K562 (cell line): ENCODE data around the gene CABP5. TPM values are rescaled to one million over a fixed set of nuclear protein-coding genes. Genes with fewer than 3 reads are reported as not detected.

Experiments
- ATAC-seq: fragments of 200-7000 bp; cut with Tn5 transposase; 3 replicates; pipeline ENCODE4 v1.9.1; 2020; ENCODE audit warnings: moderate library complexity
- BruUV-seq: library from RNA; stranded (reverse); fragments of 400-500 nt; replicated peaks from 2 replicates; lab custom pipeline; 2021; lab: Mats Ljungman, UMichigan
- CTCF ChIA-PET: fragments of 300-600 bp; formaldehyde crosslinking; extraction: SDS; loops from one replicate; lab custom pipeline; 2021; ENCODE audit warnings: low intra/inter-chr PET ratio; lab: Yijun Ruan, JAX
- POLR2A ChIA-PET: fragments of 300-600, 350-650 bp; sonication (Branson Sonifier 250); formaldehyde crosslinking; extraction: SDS; loops from one replicate; lab custom pipeline; 2021; ENCODE audit warnings: antibody characterized with exemption, inconsistent platforms; lab: Yijun Ruan, JAX
- DNase-seq, 4 experiments: peaks; one replicate each; pipeline versions ENCODE4 v3.0.0 to v3.0.0-alpha.2; 2011 to 2018; ENCODE audit warnings: low spot score in 3 of 4, mixed read lengths in 3 of 4; ENCODE audit errors: extremely low read depth in 1 of 4
- FAIRE-seq: peaks from 2 replicates; lab custom pipeline; 2011; peaks lifted over from hg19 to GRCh38; lab: Jason Lieb, UNC
- H2AFZ ChIP-seq: 2 replicates; pipeline ENCODE4 v1.6.0; 2011; ENCODE audit warnings: low read depth, low read length, control low read depth, inconsistent platforms
- H3K27ac ChIP-seq: fragments of 200-600 bp; 3 replicates; pipeline ENCODE4 v1.8.0; 2011; ENCODE audit warnings: low read depth, mild to moderate bottlenecking, control low read depth, inconsistent platforms, low read length, moderate library complexity, mixed read lengths; ENCODE audit errors: extremely low read depth
- H3K27me3 ChIP-seq, 2 experiments: fragments of 300-600 bp in 1 of 2; 2 replicates in 1 of 2; 3 replicates in 1 of 2; pipeline versions ENCODE4 v1.6.0 to v1.8.0; 2011; ENCODE audit warnings: inconsistent platforms in 2 of 2, low read length in 2 of 2, mild to moderate bottlenecking in 1 of 2, mixed read lengths in 1 of 2, moderate library complexity in 1 of 2; ENCODE audit not compliant: control insufficient read depth in 2 of 2, insufficient read depth in 2 of 2
- H3K36me3 ChIP-seq: fragments of 300-600 bp; 3 replicates; pipeline ENCODE4 v1.8.0; 2011; ENCODE audit warnings: mild to moderate bottlenecking, low read length, inconsistent platforms; ENCODE audit not compliant: control insufficient read depth, insufficient read depth
- H3K4me1 ChIP-seq, 2 experiments: fragments of 200-600 bp in 1 of 2; replicated peaks in 1 of 2; 2 replicates in 1 of 2; 3 replicates in 1 of 2; pipeline versions ENCODE4 v1.5.1 to v1.8.0; 2011; ENCODE audit warnings: inconsistent platforms in 2 of 2, low read length in 2 of 2, mild to moderate bottlenecking in 1 of 2, mixed read lengths in 1 of 2, moderate library complexity in 1 of 2; ENCODE audit not compliant: control insufficient read depth in 2 of 2, insufficient read depth in 2 of 2
- H3K4me2 ChIP-seq: 2 replicates; pipeline ENCODE4 v1.6.1; 2011; ENCODE audit warnings: low read length, control low read depth, inconsistent platforms, mixed read lengths; ENCODE audit not compliant: insufficient read depth
- H3K4me3 ChIP-seq: fragments of 200-600 bp; sonication (generic), shearing (Covaris generic); 2 replicates; pipeline ENCODE4 v1.5.1; 2016; ENCODE audit warnings: control low read depth, inconsistent platforms
- H3K79me2 ChIP-seq: fragments of 200-600 bp; 3 replicates; pipeline ENCODE4 v1.8.0; 2011; ENCODE audit warnings: low read length, inconsistent platforms; ENCODE audit not compliant: control insufficient read depth, insufficient read depth
- H3K9ac ChIP-seq, 2 experiments: 2 replicates each; pipeline versions ENCODE4 v1.6.0 to v1.6.1; 2011; ENCODE audit warnings: low read depth in 2 of 2, low read length in 2 of 2, control low read depth in 1 of 2, inconsistent platforms in 1 of 2, mild to moderate bottlenecking in 1 of 2, mixed read lengths in 1 of 2; ENCODE audit not compliant: insufficient read depth in 1 of 2
- H3K9me1 ChIP-seq: one replicate; pipeline ENCODE4 v1.6.0; 2011; ENCODE audit warnings: inconsistent platforms, mild to moderate bottlenecking, low read length, moderate library complexity; ENCODE audit not compliant: control insufficient read depth, insufficient read depth
- H3K9me3 ChIP-seq: replicated peaks from 2 replicates; pipeline ENCODE4 v1.5.1; 2011; ENCODE audit warnings: low read depth, low read length, inconsistent platforms; ENCODE audit not compliant: control insufficient read depth, insufficient read depth
- H4K20me1 ChIP-seq: replicated peaks from 2 replicates; pipeline ENCODE4 v1.6.1; 2011; ENCODE audit warnings: low read length, inconsistent platforms, mixed read lengths; ENCODE audit not compliant: control insufficient read depth, insufficient read depth
- JUND ChIP-seq, 2 experiments: IDR thresholded peaks; 2 replicates in 1 of 2; 3 replicates in 1 of 2; pipeline ENCODE4 v1.6.1; 2011; ENCODE audit warnings: borderline replicate concordance in 2 of 2, low read depth in 2 of 2, low read length in 2 of 2, improper control_type of control experiment in 1 of 2, missing biosample characterization in 1 of 2, missing genetic modification characterization in 1 of 2, missing genetic modification reagents in 1 of 2
- MEIS2 ChIP-seq: fragments of 450-650 bp; IDR thresholded peaks from 2 replicates; pipeline ENCODE4 v1.6.1; 2014; ENCODE audit warnings: mild to moderate bottlenecking; ENCODE audit not compliant: partially characterized antibody
- RBM14 ChIP-seq: fragments of 200-400 bp; formaldehyde crosslinking; IDR thresholded peaks from 2 replicates; pipeline ENCODE4 v1.6.1; 2018; ENCODE audit warnings: low read depth, mild to moderate bottlenecking, low read length, moderate library complexity, borderline replicate concordance; ENCODE audit not compliant: insufficient read depth
- WGBS: fragments of 100-300 bp; shearing (Covaris generic); methylation state at CpG from one replicate; pipeline ENCODE4 v1.1.6; 2016; ENCODE audit warnings: low coverage, mixed read lengths; ENCODE audit not compliant: insufficient coverage; ENCODE audit errors: missing lambda C conversion rate; 5-methylcytosine and 5-hydroxymethylcytosine counted together
- in situ Hi-C: fragments of 300-500 bp; cut with MboI; formaldehyde crosslinking; loops from 4 replicates; pipeline ENCODE4 v1.15.0; 2018; ENCODE audit warnings: inconsistent platforms, mixed read lengths
- intact Hi-C: fragments of 100-400 bp; cut with micrococcal nuclease; formaldehyde crosslinking; loops from 2 replicates; pipeline ENCODE4 v1.14.2; 2022
- polyA plus RNA-seq, 8 experiments: library from polyadenylated mRNA; depleted of rRNA in 4 of 8; stranded (reverse) in 5 of 8; unstranded in 3 of 8; fragments of >200 nt; fragmentation: Nextera tagmentation in 2 of 8; fragmentation: Illumina TruSeq in 1 of 8; extraction: Ambion mirVana in 2 of 8; extraction: Trizol in 1 of 8; gene quantifications; 2 replicates each; pipeline versions ENCODE4 v1.2.1 to v1.2.3, GENCODE V29; 2011 to 2014; ENCODE audit warnings: inconsistent platforms in 1 of 8, missing spikeins in 1 of 8
- total RNA-seq, 7 experiments: library from RNA; depleted of rRNA in 6 of 7; stranded (reverse); fragments of >200 nt in 6 of 7; fragmentation: Illumina TruSeq in 2 of 7; extraction: Trizol in 2 of 7; gene quantifications; 2 replicates each; pipeline versions ENCODE4 v1.2.1 to v1.2.3, GENCODE V29; 2011 to 2021; ENCODE audit warnings: low replicate concordance in 1 of 7
- TF ChIP-seq, protein P1 (sequence below): fragments of 450-650 bp; IDR thresholded peaks from 2 replicates; pipeline ENCODE4 v1.6.1; 2016
- TF ChIP-seq, protein P2 (sequence below): fragments of 450-650 bp; IDR thresholded peaks from 2 replicates; pipeline ENCODE4 v1.6.1; 2016; ENCODE audit warnings: low read depth
- TF ChIP-seq, protein P3 (sequence below): sonication (generic); formaldehyde crosslinking; IDR thresholded peaks from 2 replicates; pipeline ENCODE4 v1.8.1; 2023; ENCODE audit warnings: missing genetic modification reagents, mild to moderate bottlenecking, borderline replicate concordance

Gene CABP5
- total and polyA plus RNA-seq, 9 of the 15 experiments (the other 6 are each of a cell fraction or from before 2014, with no cell fraction given), result not detected

DNA sequence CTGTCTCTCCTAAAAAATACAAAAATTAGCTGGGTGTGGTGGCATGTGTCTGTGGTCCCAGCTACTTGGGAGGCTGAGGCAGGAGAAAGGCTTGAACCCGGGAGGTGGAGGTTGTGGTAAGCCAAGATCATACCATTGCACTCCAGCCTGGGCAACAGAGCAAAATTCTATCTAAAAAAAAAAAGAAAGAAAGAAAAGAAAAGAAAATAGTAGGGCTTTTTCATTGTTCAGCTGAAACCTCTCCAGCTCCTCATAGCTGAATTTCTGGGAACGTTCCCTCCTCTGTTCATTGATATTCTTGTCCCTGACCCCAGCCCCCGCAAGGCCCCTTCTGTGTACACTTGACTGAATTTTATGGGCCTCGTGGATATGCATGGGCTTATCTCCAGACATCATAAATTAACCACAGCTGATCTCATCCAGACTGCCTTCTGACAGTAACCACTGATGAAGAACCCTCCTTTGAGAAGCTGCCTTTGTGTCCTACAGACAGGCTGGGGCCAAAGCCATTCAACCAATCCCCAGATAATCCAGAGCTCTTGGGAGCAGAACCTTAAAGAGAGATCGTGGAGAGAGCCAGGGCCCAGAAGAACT lies 49.6 kb downstream of the CABP5 start, which contains the start of gene ELSPBP1:
TSS of gene ELSPBP1 (plus strand) at position 424 of the 594 bp plus-strand sequence. CDS start 14,036 bp downstream, outside the sequence.
- FAIRE-seq (no peak), ATAC-seq (no peak), DNase-seq (no peak)
- 1% methylated on average over 5 of the region's 5 CpGs for WGBS
- no peaks in the 10 kb centered on the region for H3K9me1 ChIP-seq
- no peak within 1 kb of the TSS for H3K27ac ChIP-seq
- no peaks in the 10 kb centered on the region for H4K20me1 ChIP-seq
- CTCF ChIA-PET, result no interaction called here
- in situ Hi-C loops (no loop called here), intact Hi-C loops (no loop called here)
- POLR2A ChIA-PET, result interaction anchor here (0.6 kb wide), 1 partner anchor 11 kb away, joined by 3 read pairs; no protein-coding TSS in a partner anchor
- no peaks in the 10 kb centered on the region for H3K36me3 ChIP-seq
- H3K4me3 ChIP-seq, result no peak within 1 kb of the TSS
- no TSS peak for BruUV-seq
- no peak within 1 kb of the TSS for H2AFZ ChIP-seq
- H3K27me3 ChIP-seq, result peaks cover 8 to 24% of the 10 kb centered on the region in 2 experiments; a peak in 4 of 5 replicates
- no peak within 1 kb of the TSS for H3K9ac ChIP-seq
- no peak within 1 kb of the TSS for H3K4me2 ChIP-seq
- H3K9me3 ChIP-seq, result no peaks in the 10 kb centered on the region
- no peaks in the 10 kb centered on the region for H3K79me2 ChIP-seq
- H3K4me1 ChIP-seq, result peaks cover 0 to 4% of the 10 kb centered on the region in 2 experiments; a peak in 2 of 5 replicates
- TF ChIP-seq MEIS2 (peak; percentile 85), JUND (IDR thresholded peaks at IDR 0.05; ENCODE audit: borderline replicate concordance, low read depth, low read length) (no peak), JUND (tag; IDR thresholded peaks at IDR 0.05; ENCODE audit: borderline replicate concordance, low read depth, low read length) (peak; percentile 24; the same call in 1 of the 3 replicates), RBM14 (no peak)
- TF ChIP-seq, protein P1, sequence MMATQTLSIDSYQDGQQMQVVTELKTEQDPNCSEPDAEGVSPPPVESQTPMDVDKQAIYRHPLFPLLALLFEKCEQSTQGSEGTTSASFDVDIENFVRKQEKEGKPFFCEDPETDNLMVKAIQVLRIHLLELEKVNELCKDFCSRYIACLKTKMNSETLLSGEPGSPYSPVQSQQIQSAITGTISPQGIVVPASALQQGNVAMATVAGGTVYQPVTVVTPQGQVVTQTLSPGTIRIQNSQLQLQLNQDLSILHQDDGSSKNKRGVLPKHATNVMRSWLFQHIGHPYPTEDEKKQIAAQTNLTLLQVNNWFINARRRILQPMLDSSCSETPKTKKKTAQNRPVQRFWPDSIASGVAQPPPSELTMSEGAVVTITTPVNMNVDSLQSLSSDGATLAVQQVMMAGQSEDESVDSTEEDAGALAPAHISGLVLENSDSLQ, result peak; percentile 73
- TF ChIP-seq, protein P2, sequence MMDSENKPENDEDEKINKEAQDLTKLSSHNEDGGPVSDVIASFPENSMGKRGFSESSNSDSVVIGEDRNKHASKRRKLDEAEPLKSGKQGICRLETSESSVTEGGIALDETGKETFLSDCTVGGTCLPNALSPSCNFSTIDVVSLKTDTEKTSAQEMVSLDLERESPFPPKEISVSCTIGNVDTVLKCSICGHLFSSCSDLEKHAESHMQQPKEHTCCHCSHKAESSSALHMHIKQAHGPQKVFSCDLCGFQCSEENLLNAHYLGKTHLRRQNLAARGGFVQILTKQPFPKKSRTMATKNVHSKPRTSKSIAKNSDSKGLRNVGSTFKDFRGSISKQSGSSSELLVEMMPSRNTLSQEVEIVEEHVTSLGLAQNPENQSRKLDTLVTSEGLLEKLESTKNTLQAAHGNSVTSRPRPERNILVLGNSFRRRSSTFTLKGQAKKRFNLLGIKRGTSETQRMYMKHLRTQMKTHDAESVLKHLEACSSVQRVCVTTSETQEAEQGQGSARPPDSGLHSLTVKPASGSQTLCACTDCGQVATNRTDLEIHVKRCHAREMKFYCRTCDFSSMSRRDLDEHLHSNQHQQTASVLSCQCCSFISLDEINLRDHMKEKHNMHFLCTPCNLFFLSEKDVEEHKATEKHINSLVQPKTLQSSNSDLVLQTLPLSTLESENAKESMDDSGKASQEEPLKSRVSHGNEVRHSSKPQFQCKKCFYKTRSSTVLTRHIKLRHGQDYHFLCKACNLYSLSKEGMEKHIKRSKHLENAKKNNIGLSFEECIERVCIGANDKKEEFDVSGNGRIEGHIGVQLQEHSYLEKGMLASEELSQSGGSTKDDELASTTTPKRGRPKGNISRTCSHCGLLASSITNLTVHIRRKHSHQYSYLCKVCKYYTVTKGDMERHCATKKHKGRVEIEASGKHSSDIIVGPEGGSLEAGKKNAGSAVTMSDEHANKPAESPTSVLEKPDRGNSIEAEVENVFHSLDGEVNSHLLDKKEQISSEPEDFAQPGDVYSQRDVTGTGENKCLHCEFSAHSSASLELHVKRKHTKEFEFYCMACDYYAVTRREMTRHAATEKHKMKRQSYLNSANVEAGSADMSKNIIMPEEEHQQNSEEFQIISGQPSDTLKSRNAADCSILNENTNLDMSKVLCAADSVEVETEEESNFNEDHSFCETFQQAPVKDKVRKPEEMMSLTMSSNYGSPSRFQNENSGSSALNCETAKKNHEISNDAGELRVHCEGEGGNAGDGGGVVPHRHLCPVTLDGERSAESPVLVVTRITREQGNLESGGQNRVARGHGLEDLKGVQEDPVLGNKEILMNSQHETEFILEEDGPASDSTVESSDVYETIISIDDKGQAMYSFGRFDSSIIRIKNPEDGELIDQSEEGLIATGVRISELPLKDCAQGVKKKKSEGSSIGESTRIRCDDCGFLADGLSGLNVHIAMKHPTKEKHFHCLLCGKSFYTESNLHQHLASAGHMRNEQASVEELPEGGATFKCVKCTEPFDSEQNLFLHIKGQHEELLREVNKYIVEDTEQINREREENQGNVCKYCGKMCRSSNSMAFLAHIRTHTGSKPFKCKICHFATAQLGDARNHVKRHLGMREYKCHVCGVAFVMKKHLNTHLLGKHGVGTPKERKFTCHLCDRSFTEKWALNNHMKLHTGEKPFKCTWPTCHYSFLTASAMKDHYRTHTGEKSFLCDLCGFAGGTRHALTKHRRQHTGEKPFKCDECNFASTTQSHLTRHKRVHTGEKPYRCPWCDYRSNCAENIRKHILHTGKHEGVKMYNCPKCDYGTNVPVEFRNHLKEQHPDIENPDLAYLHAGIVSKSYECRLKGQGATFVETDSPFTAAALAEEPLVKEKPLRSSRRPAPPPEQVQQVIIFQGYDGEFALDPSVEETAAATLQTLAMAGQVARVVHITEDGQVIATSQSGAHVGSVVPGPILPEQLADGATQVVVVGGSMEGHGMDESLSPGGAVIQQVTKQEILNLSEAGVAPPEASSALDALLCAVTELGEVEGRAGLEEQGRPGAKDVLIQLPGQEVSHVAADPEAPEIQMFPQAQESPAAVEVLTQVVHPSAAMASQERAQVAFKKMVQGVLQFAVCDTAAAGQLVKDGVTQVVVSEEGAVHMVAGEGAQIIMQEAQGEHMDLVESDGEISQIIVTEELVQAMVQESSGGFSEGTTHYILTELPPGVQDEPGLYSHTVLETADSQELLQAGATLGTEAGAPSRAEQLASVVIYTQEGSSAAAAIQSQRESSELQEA, result no peak
- TF ChIP-seq, protein P3, sequence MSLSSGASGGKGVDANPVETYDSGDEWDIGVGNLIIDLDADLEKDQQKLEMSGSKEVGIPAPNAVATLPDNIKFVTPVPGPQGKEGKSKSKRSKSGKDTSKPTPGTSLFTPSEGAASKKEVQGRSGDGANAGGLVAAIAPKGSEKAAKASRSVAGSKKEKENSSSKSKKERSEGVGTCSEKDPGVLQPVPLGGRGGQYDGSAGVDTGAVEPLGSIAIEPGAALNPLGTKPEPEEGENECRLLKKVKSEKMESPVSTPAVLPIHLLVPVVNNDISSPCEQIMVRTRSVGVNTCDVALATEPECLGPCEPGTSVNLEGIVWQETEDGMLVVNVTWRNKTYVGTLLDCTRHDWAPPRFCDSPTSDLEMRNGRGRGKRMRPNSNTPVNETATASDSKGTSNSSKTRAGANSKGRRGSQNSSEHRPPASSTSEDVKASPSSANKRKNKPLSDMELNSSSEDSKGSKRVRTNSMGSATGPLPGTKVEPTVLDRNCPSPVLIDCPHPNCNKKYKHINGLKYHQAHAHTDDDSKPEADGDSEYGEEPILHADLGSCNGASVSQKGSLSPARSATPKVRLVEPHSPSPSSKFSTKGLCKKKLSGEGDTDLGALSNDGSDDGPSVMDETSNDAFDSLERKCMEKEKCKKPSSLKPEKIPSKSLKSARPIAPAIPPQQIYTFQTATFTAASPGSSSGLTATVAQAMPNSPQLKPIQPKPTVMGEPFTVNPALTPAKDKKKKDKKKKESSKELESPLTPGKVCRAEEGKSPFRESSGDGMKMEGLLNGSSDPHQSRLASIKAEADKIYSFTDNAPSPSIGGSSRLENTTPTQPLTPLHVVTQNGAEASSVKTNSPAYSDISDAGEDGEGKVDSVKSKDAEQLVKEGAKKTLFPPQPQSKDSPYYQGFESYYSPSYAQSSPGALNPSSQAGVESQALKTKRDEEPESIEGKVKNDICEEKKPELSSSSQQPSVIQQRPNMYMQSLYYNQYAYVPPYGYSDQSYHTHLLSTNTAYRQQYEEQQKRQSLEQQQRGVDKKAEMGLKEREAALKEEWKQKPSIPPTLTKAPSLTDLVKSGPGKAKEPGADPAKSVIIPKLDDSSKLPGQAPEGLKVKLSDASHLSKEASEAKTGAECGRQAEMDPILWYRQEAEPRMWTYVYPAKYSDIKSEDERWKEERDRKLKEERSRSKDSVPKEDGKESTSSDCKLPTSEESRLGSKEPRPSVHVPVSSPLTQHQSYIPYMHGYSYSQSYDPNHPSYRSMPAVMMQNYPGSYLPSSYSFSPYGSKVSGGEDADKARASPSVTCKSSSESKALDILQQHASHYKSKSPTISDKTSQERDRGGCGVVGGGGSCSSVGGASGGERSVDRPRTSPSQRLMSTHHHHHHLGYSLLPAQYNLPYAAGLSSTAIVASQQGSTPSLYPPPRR (CRISPR knock-in tag), result no peak
